HEK293 (cell line): ENCODE measurements around the gene ADAMTS16.

Experiments used
- CTCF ChIA-PET: fragments of 350-600 bp; formaldehyde crosslinking; extraction: SDS; loops from one replicate; lab custom pipeline; 2021; ENCODE audit warnings: antibody characterized with exemption; lab: Yijun Ruan, JAX
- POLR2A ChIA-PET: fragments of 300-600 bp; formaldehyde crosslinking; extraction: SDS; loops from one replicate; lab custom pipeline; 2020; ENCODE audit warnings: antibody characterized with exemption, inconsistent platforms; lab: Yijun Ruan, JAX
- H3K27ac ChIP-seq: fragments of 200-500 bp; sonication (Bioruptor generic); 2 replicates; pipeline ENCODE4 v1.5.1; 2014; ENCODE audit warnings: low read depth, low read length, control low read depth, inconsistent platforms; ENCODE audit errors: extremely low read depth
- H3K36me3 ChIP-seq, 2 experiments: fragments of 200-500 bp in 1 of 2; sonication (Bioruptor generic) in 1 of 2; 1 replicate in 1 of 2; 2 replicates in 1 of 2; pipeline ENCODE4 v1.5.1; 2014 to 2017; ENCODE audit warnings: inconsistent platforms in 2 of 2, low read length in 2 of 2; ENCODE audit not compliant: control insufficient read depth in 2 of 2, insufficient read depth in 1 of 2
- H3K4me1 ChIP-seq: fragments of 200-500 bp; sonication (Bioruptor generic); 2 replicates; pipeline ENCODE4 v1.5.1; 2014; ENCODE audit warnings: mild to moderate bottlenecking, low read length, inconsistent platforms; ENCODE audit not compliant: control insufficient read depth, insufficient read depth
- H3K4me3 ChIP-seq: 2 replicates; pipeline ENCODE4 v1.5.1; 2011; ENCODE audit warnings: low read depth, mild to moderate bottlenecking, control low read depth, low read length, moderate library complexity
- H3K9me3 ChIP-seq: fragments of 200-500 bp; sonication (Bioruptor generic); 2 replicates; pipeline ENCODE4 v1.5.1; 2014; ENCODE audit warnings: low read depth, low read length, inconsistent platforms; ENCODE audit not compliant: control insufficient read depth, insufficient read depth
- BCL6B ChIP-seq: fragments of 450-650 bp; formaldehyde crosslinking; IDR thresholded peaks from 2 replicates; pipeline ENCODE4 v1.5.1; 2017; ENCODE audit warnings: missing biosample characterization, missing genetic modification characterization
- GLI4 ChIP-seq: fragments of 450-650 bp; formaldehyde crosslinking; IDR thresholded peaks from 2 replicates; pipeline ENCODE4 v1.5.1; 2016; ENCODE audit warnings: missing biosample characterization, missing genetic modification characterization
- MYNN ChIP-seq: fragments of 450-650 bp; formaldehyde crosslinking; IDR thresholded peaks from 2 replicates; pipeline ENCODE4 v1.5.1; 2016; ENCODE audit warnings: missing biosample characterization, missing genetic modification characterization, borderline replicate concordance
- OVOL3 ChIP-seq: fragments of 450-650 bp; formaldehyde crosslinking; IDR thresholded peaks from 2 replicates; pipeline ENCODE4 v1.5.1; 2016; ENCODE audit warnings: missing biosample characterization, missing genetic modification characterization
- PATZ1 ChIP-seq: fragments of 450-650 bp; formaldehyde crosslinking; IDR thresholded peaks from 2 replicates; pipeline ENCODE4 v1.5.1; 2016; ENCODE audit warnings: missing biosample characterization, missing genetic modification characterization
- PRDM2 ChIP-seq: fragments of 450-650 bp; formaldehyde crosslinking; IDR thresholded peaks from 2 replicates; pipeline ENCODE4 v1.5.1; 2016; ENCODE audit warnings: missing biosample characterization, missing genetic modification characterization, borderline replicate concordance
- SP3 ChIP-seq: fragments of 450-650 bp; formaldehyde crosslinking; IDR thresholded peaks from 2 replicates; pipeline ENCODE4 v1.5.1; 2016; ENCODE audit warnings: missing biosample characterization, missing genetic modification characterization
- ZBTB26 ChIP-seq: fragments of 450-650 bp; formaldehyde crosslinking; optimal IDR thresholded peaks from 2 replicates; pipeline ENCODE3; 2016; ENCODE audit warnings: missing biosample characterization, mild to moderate bottlenecking, missing genetic modification characterization
- ZEB2 ChIP-seq: fragments of 450-650 bp; formaldehyde crosslinking; IDR thresholded peaks from 2 replicates; pipeline ENCODE4 v1.5.1; 2016; ENCODE audit warnings: missing biosample characterization, missing genetic modification characterization
- ZFP3 ChIP-seq: fragments of 450-650 bp; formaldehyde crosslinking; IDR thresholded peaks from 2 replicates; pipeline ENCODE4 v1.5.1; 2016; ENCODE audit warnings: low read depth, missing biosample characterization, missing genetic modification characterization
- ZFP69B ChIP-seq: fragments of 450-650 bp; formaldehyde crosslinking; IDR thresholded peaks from 2 replicates; pipeline ENCODE4 v1.5.1; 2016; ENCODE audit warnings: missing biosample characterization, missing genetic modification characterization
- ZIC2 ChIP-seq: fragments of 450-650 bp; formaldehyde crosslinking; IDR thresholded peaks from 2 replicates; pipeline ENCODE4 v1.5.1; 2016; ENCODE audit warnings: missing biosample characterization, missing genetic modification characterization
- ZNF114 ChIP-seq: fragments of 450-650 bp; formaldehyde crosslinking; IDR thresholded peaks from 2 replicates; pipeline ENCODE4 v1.5.0; 2017; ENCODE audit warnings: missing biosample characterization, missing genetic modification characterization
- ZNF175 ChIP-seq: fragments of 450-650 bp; formaldehyde crosslinking; IDR thresholded peaks from 2 replicates; pipeline ENCODE4 v1.5.1; 2016; ENCODE audit warnings: missing biosample characterization, missing genetic modification characterization
- ZNF24 ChIP-seq: fragments of 450-650 bp; formaldehyde crosslinking; IDR thresholded peaks from 2 replicates; pipeline ENCODE4 v1.5.1; 2016; ENCODE audit warnings: missing biosample characterization, missing genetic modification characterization
- ZNF26 ChIP-seq: fragments of 450-650 bp; formaldehyde crosslinking; IDR thresholded peaks from 2 replicates; pipeline ENCODE4 v1.5.1; 2016; ENCODE audit warnings: missing biosample characterization, missing genetic modification characterization
- ZNF350 ChIP-seq: fragments of 450-650 bp; formaldehyde crosslinking; IDR thresholded peaks from 2 replicates; pipeline ENCODE4 v1.5.0; 2017; ENCODE audit warnings: missing biosample characterization, mild to moderate bottlenecking, missing genetic modification characterization
- ZNF416 ChIP-seq: fragments of 450-650 bp; formaldehyde crosslinking; IDR thresholded peaks from 2 replicates; pipeline ENCODE4 v1.5.1; 2016; ENCODE audit warnings: missing biosample characterization, missing genetic modification characterization
- ZNF513 ChIP-seq: fragments of 450-650 bp; IDR thresholded peaks from 2 replicates; pipeline ENCODE4 v1.5.1; 2018; ENCODE audit warnings: missing biosample characterization, missing genetic modification characterization
- ZNF561 ChIP-seq: fragments of 450-650 bp; IDR thresholded peaks from 2 replicates; pipeline ENCODE4 v1.5.1; 2018; ENCODE audit warnings: missing biosample characterization, missing genetic modification characterization, borderline replicate concordance

Gene ADAMTS16

GRCh38 chr5:5140479-5141338 lies 579 bp downstream of the ADAMTS16 start (continued):
- TF ChIP-seq PATZ1 (tag by site-specific recombination) = peak; percentile 10; the same call in 1 of the 2 replicates
- TF ChIP-seq ZNF26 = no peak
- TF ChIP-seq ZBTB26 (tag by site-specific recombination) = peak; percentile 84
- TF ChIP-seq ZFP69B (tag by site-specific recombination) = peak; percentile 27; the same call in 1 of the 2 replicates
- 0 out of 2 replicates have a peak, but pooled peaks have one; percentile 19 for TF ChIP-seq ZNF561
- TF ChIP-seq ZEB2 (tag by site-specific recombination) = peak; percentile 35
- TF ChIP-seq ZIC2 (tag by site-specific recombination) = peak; percentile 88
- TF ChIP-seq BCL6B (tag by site-specific recombination) = no peak

GRCh38 chr5:5141339-5141599 lies 1.1 kb downstream of the ADAMTS16 start:
- peaks cover 2% of the 10 kb centered on the region; the same call in 1 of the 2 replicates for H3K4me1 ChIP-seq
- peak overlapping the region; percentile 77 for H3K4me3 ChIP-seq
- H3K9me3 ChIP-seq = no peaks in the 10 kb centered on the region
- CTCF ChIA-PET = interaction anchor here (0.6 to 3.5 kb wide), 21 partner anchors 11 to 402 kb away, joined by 3 to 26 read pairs (median 4); partner anchors contain the start of gene ICE1
- no peaks in the 10 kb centered on the region; a peak in 1 of 3 replicates for H3K36me3 ChIP-seq
- POLR2A ChIA-PET = no interaction called here
- H3K27ac ChIP-seq = no peak overlapping the region
- TF ChIP-seq ZNF513 (tag by site-specific recombination) (no peak), SP3 (no peak), OVOL3 (no peak), MYNN (no peak), ZNF416 (tag by site-specific recombination) (no peak), ZNF24 (tag by site-specific recombination) (no peak), ZNF114 (tag by site-specific recombination) (no peak), PRDM2 (no peak), ZNF26 (no peak), GLI4 (tag by site-specific recombination) (no peak), ZFP69B (tag by site-specific recombination) (no peak), ZNF175 (tag by site-specific recombination) (no peak), ZNF350 (tag by site-specific recombination) (no peak), ZFP3 (no peak)
